ENCODE data around the gene GOLGA1. TPM values are rescaled to one million over a fixed set of nuclear protein-coding genes. Genes with fewer than 3 reads are reported as not detected.

GOLGA1 gene
- polyA plus RNA-seq, 3 donors = 3.1 to 15.7 (median 8.0) TPM

DNA sequence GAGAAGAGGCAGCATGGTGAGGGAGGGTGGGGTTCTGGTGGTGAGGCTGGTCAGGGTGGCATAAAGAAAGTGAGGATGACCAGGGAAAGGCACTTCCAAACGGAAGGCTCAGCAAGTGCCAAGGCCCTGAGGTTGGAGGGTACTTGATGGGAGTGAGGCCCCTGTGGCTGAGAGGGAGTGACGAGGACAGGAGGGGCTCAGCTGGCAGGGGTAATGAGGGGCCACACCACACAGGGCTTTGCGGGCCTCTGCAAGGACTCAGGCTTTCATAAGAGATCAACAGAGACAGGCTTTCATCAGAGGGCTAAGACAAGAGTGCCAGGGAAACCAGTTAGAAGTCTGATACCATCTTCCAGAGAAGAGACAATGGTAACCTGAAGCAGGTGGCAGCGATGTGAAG lies 55.3 kb downstream of the GOLGA1 start:
- Histone ChIP-seq H4K20me1 (ENCODE audit: insufficient read depth, low read length) (no peaks in the 10 kb centered on the region), H3K4me2 (replicated peaks; ENCODE audit: extremely low read depth, low read length, poor library complexity, severe bottlenecking) (no peak overlapping the region), H3K27me3 (ENCODE audit: control insufficient read depth in 2 of 2, insufficient read depth in 2 of 2, low read length in 2 of 2) (no peaks in the 10 kb centered on the region), H3K36me3 (replicated peaks in 1 of 2; ENCODE audit: control insufficient read depth in 1 of 2, insufficient read depth in 2 of 2, low read length in 2 of 2) (peaks cover 78 to 98% of the 10 kb centered on the region in 2 donors), H2AFZ (ENCODE audit: insufficient read depth, low read depth, low read length, poor library complexity, severe bottlenecking) (no peak overlapping the region), H3K4me3 (replicated peaks in 1 of 3; ENCODE audit: low read depth in 2 of 3, low read length in 3 of 3) (no peak overlapping the region), H3K4me1 (ENCODE audit: control insufficient read depth in 1 of 2, insufficient read depth in 2 of 2, low read length in 2 of 2) (no peaks in the 10 kb centered on the region), H3K9me3 (replicated peaks in 1 of 2; ENCODE audit: control insufficient read depth in 1 of 2, insufficient read depth in 1 of 2, low read length in 2 of 2) (no peaks in the 10 kb centered on the region), H3K79me2 (ENCODE audit: insufficient read depth, low read length) (no peaks in the 10 kb centered on the region), H3K27ac (ENCODE audit: low read depth in 1 of 2, low read length in 2 of 2) (no peak overlapping the region), H3K9ac (ENCODE audit: insufficient read depth, low read length, poor library complexity, severe bottlenecking) (no peak overlapping the region)
- peaks cover 0 to 3% (median 0%) of the 10 kb centered on the region in 7 donors for H3K9me3 Mint-ChIP-seq
- TF ChIP-seq, protein P1, sequence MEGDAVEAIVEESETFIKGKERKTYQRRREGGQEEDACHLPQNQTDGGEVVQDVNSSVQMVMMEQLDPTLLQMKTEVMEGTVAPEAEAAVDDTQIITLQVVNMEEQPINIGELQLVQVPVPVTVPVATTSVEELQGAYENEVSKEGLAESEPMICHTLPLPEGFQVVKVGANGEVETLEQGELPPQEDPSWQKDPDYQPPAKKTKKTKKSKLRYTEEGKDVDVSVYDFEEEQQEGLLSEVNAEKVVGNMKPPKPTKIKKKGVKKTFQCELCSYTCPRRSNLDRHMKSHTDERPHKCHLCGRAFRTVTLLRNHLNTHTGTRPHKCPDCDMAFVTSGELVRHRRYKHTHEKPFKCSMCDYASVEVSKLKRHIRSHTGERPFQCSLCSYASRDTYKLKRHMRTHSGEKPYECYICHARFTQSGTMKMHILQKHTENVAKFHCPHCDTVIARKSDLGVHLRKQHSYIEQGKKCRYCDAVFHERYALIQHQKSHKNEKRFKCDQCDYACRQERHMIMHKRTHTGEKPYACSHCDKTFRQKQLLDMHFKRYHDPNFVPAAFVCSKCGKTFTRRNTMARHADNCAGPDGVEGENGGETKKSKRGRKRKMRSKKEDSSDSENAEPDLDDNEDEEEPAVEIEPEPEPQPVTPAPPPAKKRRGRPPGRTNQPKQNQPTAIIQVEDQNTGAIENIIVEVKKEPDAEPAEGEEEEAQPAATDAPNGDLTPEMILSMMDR (IDR thresholded peaks at IDR 0.05) = no peak
- no peak overlapping the region for H3K4me3 Mint-ChIP-seq
- intact Hi-C loops (cut with micrococcal nuclease) = no loop called here
- H3K4me1 Mint-ChIP-seq = no peaks in the 10 kb centered on the region
- peaks cover 84 to 93% of the 10 kb centered on the region in 2 donors for H3K36me3 Mint-ChIP-seq
- H3K27me3 Mint-ChIP-seq (ENCODE audit: low read depth in 3 of 3) = no peaks in the 10 kb centered on the region
- no peak for DNase-seq
- H3K27ac Mint-ChIP-seq = peak overlapping the region in 4 of 7 donors; percentile 8 to 72 (median 26)
- WGBS (ENCODE audit: insufficient coverage) = 98% methylated on average over 4 of the region's 4 CpGs

DNA sequence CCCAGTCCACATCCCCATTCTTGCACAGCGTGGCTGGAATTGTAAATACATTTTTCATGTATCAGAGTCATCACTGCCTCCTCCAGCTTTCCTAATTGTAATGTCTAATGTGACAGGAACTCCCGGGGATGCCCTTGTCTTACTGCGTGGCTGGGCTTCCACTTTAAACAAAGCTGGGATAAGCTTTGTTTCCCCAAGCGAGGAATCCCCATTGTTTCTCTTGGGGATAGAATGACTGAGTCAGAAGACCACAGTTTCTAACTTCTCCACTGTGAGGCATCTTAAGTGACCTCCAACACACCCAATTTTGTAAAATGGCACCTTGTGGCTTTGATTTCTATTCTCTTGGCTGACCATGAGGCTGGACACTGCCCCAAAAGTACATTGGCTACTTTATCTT lies 56.5 kb downstream of the GOLGA1 start:
- no peak overlapping the region for H3K27ac Mint-ChIP-seq
- H3K9me3 ChIP-seq (replicated peaks in 1 of 2; ENCODE audit: control insufficient read depth in 1 of 2, insufficient read depth in 1 of 2, low read length in 2 of 2) = no peaks in the 10 kb centered on the region
- no peaks in the 10 kb centered on the region for H4K20me1 ChIP-seq (ENCODE audit: insufficient read depth, low read length)
- H3K27me3 ChIP-seq (ENCODE audit: control insufficient read depth in 2 of 2, insufficient read depth in 2 of 2, low read length in 2 of 2) = no peaks in the 10 kb centered on the region
- peaks cover 78 to 98% of the 10 kb centered on the region in 2 donors for H3K36me3 ChIP-seq (replicated peaks in 1 of 2; ENCODE audit: control insufficient read depth in 1 of 2, insufficient read depth in 2 of 2, low read length in 2 of 2)
- intact Hi-C loops (cut with micrococcal nuclease) = no loop called here
- no peaks in the 10 kb centered on the region for H3K27me3 Mint-ChIP-seq (ENCODE audit: low read depth in 3 of 3)
- H3K9ac ChIP-seq (ENCODE audit: insufficient read depth, low read length, poor library complexity, severe bottlenecking) = no peak overlapping the region
- H3K4me2 ChIP-seq (replicated peaks; ENCODE audit: extremely low read depth, low read length, poor library complexity, severe bottlenecking) = no peak overlapping the region
- H2AFZ ChIP-seq (ENCODE audit: insufficient read depth, low read depth, low read length, poor library complexity, severe bottlenecking) = no peak overlapping the region
- no peak overlapping the region for H3K27ac ChIP-seq (ENCODE audit: low read depth in 1 of 2, low read length in 2 of 2)
- TF ChIP-seq, protein P1 (IDR thresholded peaks at IDR 0.05) = no peak
- H3K4me3 Mint-ChIP-seq = no peak overlapping the region
- no peaks in the 10 kb centered on the region for H3K4me1 Mint-ChIP-seq
- H3K79me2 ChIP-seq (ENCODE audit: insufficient read depth, low read length) = no peaks in the 10 kb centered on the region
- 100% methylated on average over 1 of the region's 4 CpGs for WGBS (ENCODE audit: insufficient coverage)
- H3K4me3 ChIP-seq (replicated peaks in 1 of 3; ENCODE audit: low read depth in 2 of 3, low read length in 3 of 3) = no peak overlapping the region
- no peaks in the 10 kb centered on the region for H3K4me1 ChIP-seq (ENCODE audit: control insufficient read depth in 1 of 2, insufficient read depth in 2 of 2, low read length in 2 of 2)
- H3K36me3 Mint-ChIP-seq = peaks cover 82 to 95% of the 10 kb centered on the region in 2 donors
- DNase-seq = no peak
- peaks cover 0 to 3% (median 0%) of the 10 kb centered on the region in 7 donors for H3K9me3 Mint-ChIP-seq
